ENCODE data around the gene TIGIT.

- TF ChIP-seq, protein P1, sequence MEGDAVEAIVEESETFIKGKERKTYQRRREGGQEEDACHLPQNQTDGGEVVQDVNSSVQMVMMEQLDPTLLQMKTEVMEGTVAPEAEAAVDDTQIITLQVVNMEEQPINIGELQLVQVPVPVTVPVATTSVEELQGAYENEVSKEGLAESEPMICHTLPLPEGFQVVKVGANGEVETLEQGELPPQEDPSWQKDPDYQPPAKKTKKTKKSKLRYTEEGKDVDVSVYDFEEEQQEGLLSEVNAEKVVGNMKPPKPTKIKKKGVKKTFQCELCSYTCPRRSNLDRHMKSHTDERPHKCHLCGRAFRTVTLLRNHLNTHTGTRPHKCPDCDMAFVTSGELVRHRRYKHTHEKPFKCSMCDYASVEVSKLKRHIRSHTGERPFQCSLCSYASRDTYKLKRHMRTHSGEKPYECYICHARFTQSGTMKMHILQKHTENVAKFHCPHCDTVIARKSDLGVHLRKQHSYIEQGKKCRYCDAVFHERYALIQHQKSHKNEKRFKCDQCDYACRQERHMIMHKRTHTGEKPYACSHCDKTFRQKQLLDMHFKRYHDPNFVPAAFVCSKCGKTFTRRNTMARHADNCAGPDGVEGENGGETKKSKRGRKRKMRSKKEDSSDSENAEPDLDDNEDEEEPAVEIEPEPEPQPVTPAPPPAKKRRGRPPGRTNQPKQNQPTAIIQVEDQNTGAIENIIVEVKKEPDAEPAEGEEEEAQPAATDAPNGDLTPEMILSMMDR (conservative IDR thresholded peaks at IDR 0.05), result no peak
- TF ChIP-seq EZH2 (IDR thresholded peaks at IDR 0.05; ENCODE audit: low read depth), result no peak
These were observed 40.3 kb upstream of the TIGIT start for GRCh38 chr3:114253505-114253904.

All from PC-9 (cell line).